ENCODE results near the gene ITGB6.

The ITGB6 gene

GRCh38 chr2:160226367-160226766, 26.3 kb upstream of the ITGB6 start:
- Mint-ChIP-seq H3K27me3 (peaks cover 8% of the 10 kb centered on the region), H3K9me3 (no peaks in the 10 kb centered on the region), H3K4me3 (no peak overlapping the region), H3K27ac (no peak overlapping the region), H3K36me3 (no peaks in the 10 kb centered on the region), H3K4me1 (no peaks in the 10 kb centered on the region)
- DNase-seq (ENCODE audit: low spot score in 2 of 2) (no peak), ATAC-seq (ENCODE audit: low read depth) (no peak)

- Mint-ChIP-seq H3K27me3 (peaks cover 8% of the 10 kb centered on the region), H3K4me1 (no peaks in the 10 kb centered on the region), H3K9me3 (no peaks in the 10 kb centered on the region), H3K27ac (no peak overlapping the region), H3K4me3 (no peak overlapping the region), H3K36me3 (no peaks in the 10 kb centered on the region)
- DNase-seq (ENCODE audit: low spot score in 2 of 2) (no peak), ATAC-seq (ENCODE audit: low read depth) (no peak)
Measured at GRCh38 chr2:160225722-160226121, 25.6 kb upstream of the ITGB6 start.

GRCh38 chr2:160224507-160224906, 24.4 kb upstream of the ITGB6 start:
- Mint-ChIP-seq H3K4me3 (no peak overlapping the region), H3K36me3 (no peaks in the 10 kb centered on the region), H3K27me3 (peaks cover 8% of the 10 kb centered on the region), H3K9me3 (no peaks in the 10 kb centered on the region), H3K27ac (no peak overlapping the region), H3K4me1 (no peaks in the 10 kb centered on the region)
- ATAC-seq (ENCODE audit: low read depth) (no peak), DNase-seq (ENCODE audit: low spot score in 2 of 2) (no peak)

- Mint-ChIP-seq H3K4me1 (no peaks in the 10 kb centered on the region), H3K36me3 (no peaks in the 10 kb centered on the region), H3K4me3 (no peak overlapping the region), H3K9me3 (no peaks in the 10 kb centered on the region), H3K27me3 (peaks cover 8% of the 10 kb centered on the region), H3K27ac (no peak overlapping the region)
- ATAC-seq (ENCODE audit: low read depth) (no peak), DNase-seq (ENCODE audit: low spot score in 2 of 2) (no peak)
Measured at GRCh38 chr2:160224060-160224459, 24.0 kb upstream of the ITGB6 start.

- Mint-ChIP-seq H3K9me3 (no peaks in the 10 kb centered on the region), H3K4me3 (no peak overlapping the region), H3K36me3 (no peaks in the 10 kb centered on the region), H3K27me3 (peaks cover 8% of the 10 kb centered on the region), H3K27ac (no peak overlapping the region), H3K4me1 (no peaks in the 10 kb centered on the region)
- DNase-seq (ENCODE audit: low spot score in 2 of 2): no peak
- no peak for ATAC-seq (ENCODE audit: low read depth)
Measured at GRCh38 chr2:160223560-160223959, 23.5 kb upstream of the ITGB6 start.

- Mint-ChIP-seq H3K4me3 (no peak overlapping the region), H3K9me3 (no peaks in the 10 kb centered on the region), H3K27me3 (peaks cover 7% of the 10 kb centered on the region), H3K27ac (no peak overlapping the region), H3K4me1 (no peaks in the 10 kb centered on the region), H3K36me3 (no peaks in the 10 kb centered on the region)
- no peak for DNase-seq (ENCODE audit: low spot score in 2 of 2)
- ATAC-seq (ENCODE audit: low read depth): no peak
Measured at GRCh38 chr2:160222546-160223283, 22.6 kb upstream of the ITGB6 start.

GRCh38 chr2:160221391-160222276, 21.6 kb upstream of the ITGB6 start:
- Mint-ChIP-seq H3K4me3 (no peak overlapping the region), H3K4me1 (no peaks in the 10 kb centered on the region)
- ATAC-seq (ENCODE audit: low read depth): no peak

GRCh38 chr2:160220545-160221009, 20.5 kb upstream of the ITGB6 start:
- Mint-ChIP-seq H3K27me3 (peaks cover 2% of the 10 kb centered on the region), H3K27ac (no peak overlapping the region), H3K4me1 (no peaks in the 10 kb centered on the region), H3K36me3 (no peaks in the 10 kb centered on the region), H3K4me3 (no peak overlapping the region), H3K9me3 (no peaks in the 10 kb centered on the region)
- DNase-seq (ENCODE audit: low spot score in 2 of 2) (no peak), ATAC-seq (ENCODE audit: low read depth) (no peak)

More at GRCh38 chr2:160221391-160222276, 21.6 kb upstream of the ITGB6 start:
- Mint-ChIP-seq H3K9me3 (no peaks in the 10 kb centered on the region), H3K27me3 (peaks cover 1% of the 10 kb centered on the region), H3K27ac (no peak overlapping the region), H3K36me3 (no peaks in the 10 kb centered on the region)
- DNase-seq (ENCODE audit: low spot score in 2 of 2): no peak

- no peaks in the 10 kb centered on the region for H3K9me3 Mint-ChIP-seq
- H3K36me3 Mint-ChIP-seq: no peaks in the 10 kb centered on the region
- H3K27ac Mint-ChIP-seq: no peak overlapping the region
- ATAC-seq (ENCODE audit: low read depth) (no peak), DNase-seq (ENCODE audit: low spot score in 2 of 2) (no peak)
- no peaks in the 10 kb centered on the region for H3K4me1 Mint-ChIP-seq
- H3K4me3 Mint-ChIP-seq: no peak overlapping the region
- H3K27me3 Mint-ChIP-seq: peaks cover 3% of the 10 kb centered on the region
Measured at GRCh38 chr2:160220026-160220425, 20.0 kb upstream of the ITGB6 start.

- H3K9me3 Mint-ChIP-seq: no peaks in the 10 kb centered on the region
- no peaks in the 10 kb centered on the region for H3K4me1 Mint-ChIP-seq
- peaks cover 6% of the 10 kb centered on the region for H3K27me3 Mint-ChIP-seq
- no peak for ATAC-seq (ENCODE audit: low read depth)
- no peak overlapping the region for H3K27ac Mint-ChIP-seq
- no peak for DNase-seq (ENCODE audit: low spot score in 2 of 2)
- no peak overlapping the region for H3K4me3 Mint-ChIP-seq
- H3K36me3 Mint-ChIP-seq: no peaks in the 10 kb centered on the region
Measured at GRCh38 chr2:160214461-160215445, 14.7 kb upstream of the ITGB6 start.

- ATAC-seq (ENCODE audit: low read depth): no peak
- no peak overlapping the region for H3K4me3 Mint-ChIP-seq
- H3K27me3 Mint-ChIP-seq: peaks cover 6% of the 10 kb centered on the region
- H3K4me1 Mint-ChIP-seq: no peaks in the 10 kb centered on the region
- no peaks in the 10 kb centered on the region for H3K36me3 Mint-ChIP-seq
- no peaks in the 10 kb centered on the region for H3K9me3 Mint-ChIP-seq
- no peak for DNase-seq (ENCODE audit: low spot score in 2 of 2)
- no peak overlapping the region for H3K27ac Mint-ChIP-seq
Measured at GRCh38 chr2:160213511-160213910, 13.4 kb upstream of the ITGB6 start.

- Mint-ChIP-seq H3K27me3 (peaks cover 6% of the 10 kb centered on the region), H3K4me3 (no peak overlapping the region), H3K9me3 (no peaks in the 10 kb centered on the region), H3K4me1 (peaks cover 9% of the 10 kb centered on the region), H3K27ac (no peak overlapping the region), H3K36me3 (no peaks in the 10 kb centered on the region)
- peak; percentile 71 to 78 for DNase-seq (ENCODE audit: low spot score in 2 of 2)
- ATAC-seq (ENCODE audit: low read depth): peak; percentile 98
Measured at GRCh38 chr2:160210599-160211138, 10.6 kb upstream of the ITGB6 start.

- no peak for DNase-seq (ENCODE audit: low spot score in 2 of 2)
Measured at GRCh38 chr2:160209516-160209856, 9.4 kb upstream of the ITGB6 start.

More at GRCh38 chr2:160209516-160209856, 9.4 kb upstream of the ITGB6 start:
- H3K36me3 Mint-ChIP-seq: no peaks in the 10 kb centered on the region
- no peak overlapping the region for H3K27ac Mint-ChIP-seq
- H3K9me3 Mint-ChIP-seq: no peaks in the 10 kb centered on the region
- no peak for ATAC-seq (ENCODE audit: low read depth)
- no peak overlapping the region for H3K4me3 Mint-ChIP-seq
- peaks cover 1% of the 10 kb centered on the region for H3K27me3 Mint-ChIP-seq
- H3K4me1 Mint-ChIP-seq: peaks cover 9% of the 10 kb centered on the region

Data from memory B cell (primary cell).